Brain microvascular endothelial cell (primary cell): ENCODE measurements around the gene TTC32.
"Not testable (repeated sequence)": the region's sequence is repeated elsewhere in the genome, so short reads cannot be mapped to it uniquely, and the experiment has no call there.

Experiments
- DNase-seq: peaks from one replicate; pipeline ENCODE4 v3.0.0-alpha.2; 2020
- H3K27ac ChIP-seq: fragments of 250-450 bp; sonication (Bioruptor Pico); 2 replicates; pipeline ENCODE4 v1.5.1; 2020; ENCODE audit warnings: mild to moderate bottlenecking, moderate library complexity
- H3K27me3 ChIP-seq: fragments of 250-450 bp; sonication (Bioruptor Pico); replicated peaks from 2 replicates; pipeline ENCODE4 v1.5.1; 2020; ENCODE audit warnings: mild to moderate bottlenecking
- H3K36me3 ChIP-seq: fragments of 250-450 bp; sonication (Bioruptor Pico); replicated peaks from 2 replicates; pipeline ENCODE4 v1.5.1; 2020; ENCODE audit warnings: mild to moderate bottlenecking
- H3K4me3 ChIP-seq: 2 replicates; pipeline ENCODE4 v1.5.1; 2011; ENCODE audit warnings: low read depth, mild to moderate bottlenecking, control low read depth, low read length, moderate library complexity
- CTCF ChIP-seq: IDR thresholded peaks from 2 replicates; pipeline ENCODE4 v1.5.1; 2011; ENCODE audit warnings: low read depth, mild to moderate bottlenecking, moderate library complexity, low read length, control low read depth, inconsistent platforms; ENCODE audit errors: missing control alignments
- in situ Hi-C: cut with HindIII; loops from 2 replicates; pipeline ENCODE4 v1.10.0; 2017; ENCODE audit warnings: low sequenced_read_pairs, low pct_ligation_motif_present

TTC32 gene

GRCh38 chr2:19893520-19894133 lies 8.2 kb downstream of the TTC32 start:
- no peak for TF ChIP-seq CTCF
- in situ Hi-C loops, result no loop called here
- Histone ChIP-seq H3K4me3 (no peak overlapping the region), H3K27ac (no peak overlapping the region), H3K27me3 (no peaks in the 10 kb centered on the region), H3K36me3 (no peaks in the 10 kb centered on the region)
- DNase-seq, result no peak

GRCh38 chr2:19891971-19892370 lies 9.8 kb downstream of the TTC32 start:
- H3K27ac ChIP-seq, DNase-seq, in situ Hi-C loops, H3K36me3 ChIP-seq, H3K4me3 ChIP-seq, H3K27me3 ChIP-seq: not testable (repeated sequence)

GRCh38 chr2:19890104-19890503 lies 11.7 kb downstream of the TTC32 start:
- in situ Hi-C loops, result no loop called here
- no peak for DNase-seq

GRCh38 chr2:19888831-19889230 lies 13.0 kb downstream of the TTC32 start:
- H3K4me3 ChIP-seq, result no peak overlapping the region
- in situ Hi-C loops, result no loop called here
- H3K27me3 ChIP-seq, result no peaks in the 10 kb centered on the region
- no peak for DNase-seq
- no peak for TF ChIP-seq CTCF
- H3K27ac ChIP-seq, result no peak overlapping the region
- H3K36me3 ChIP-seq, result no peaks in the 10 kb centered on the region

More at GRCh38 chr2:19890104-19890503, 11.7 kb downstream of the TTC32 start:
- no peak overlapping the region for H3K4me3 ChIP-seq
- no peaks in the 10 kb centered on the region for H3K27me3 ChIP-seq
- H3K36me3 ChIP-seq, result no peaks in the 10 kb centered on the region
- H3K27ac ChIP-seq, result no peak overlapping the region
- TF ChIP-seq CTCF, result no peak

GRCh38 chr2:19887510-19887909 lies 14.3 kb downstream of the TTC32 start:
- TF ChIP-seq CTCF, result no peak
- Histone ChIP-seq H3K27me3 (no peaks in the 10 kb centered on the region), H3K4me3 (no peak overlapping the region), H3K27ac (no peak overlapping the region), H3K36me3 (no peaks in the 10 kb centered on the region)
- in situ Hi-C loops, result no loop called here
- no peak for DNase-seq

- H3K4me3 ChIP-seq, result no peak overlapping the region
- no peaks in the 10 kb centered on the region for H3K36me3 ChIP-seq
- TF ChIP-seq CTCF, result no peak
- H3K27me3 ChIP-seq, result no peaks in the 10 kb centered on the region
- H3K27ac ChIP-seq, result no peak overlapping the region
- no peak for DNase-seq
- in situ Hi-C loops, result no loop called here
These were observed 15.5 kb downstream of the TTC32 start for GRCh38 chr2:19886261-19886660.
